Panc1 (cell line): ENCODE results near the gene PTPN11.

ENCODE experiments used
- CTCF ChIP-seq: fragments of 450-650 bp; IDR thresholded peaks from 2 replicates; pipeline ENCODE4 v1.5.1; 2017; ENCODE audit warnings: mild to moderate bottlenecking
- POLR2AphosphoS5 ChIP-seq: IDR thresholded peaks from 2 replicates; pipeline ENCODE4 v1.6.1; 2012; ENCODE audit warnings: mild to moderate bottlenecking, low read depth, low read length, moderate library complexity
- REST ChIP-seq, 2 experiments: IDR thresholded peaks; 2 replicates each; pipeline ENCODE4 v1.6.1; 2011 to 2012; ENCODE audit warnings: low read depth in 2 of 2, control low read depth in 1 of 2, low read length in 1 of 2, mild to moderate bottlenecking in 1 of 2, moderate library complexity in 1 of 2; ENCODE audit not compliant: insufficient read depth in 1 of 2
- SIN3A ChIP-seq: IDR thresholded peaks from 2 replicates; pipeline ENCODE4 v1.6.1; 2012; ENCODE audit warnings: low read depth, mild to moderate bottlenecking, low read length, moderate library complexity, borderline replicate concordance; ENCODE audit not compliant: insufficient read depth
- TCF7L2 ChIP-seq: IDR thresholded peaks from 2 replicates; pipeline ENCODE4 v1.6.1; 2011; ENCODE audit warnings: mild to moderate bottlenecking, low read depth, low read length, inconsistent platforms

- TF ChIP-seq POLR2AphosphoS5 (no peak), REST (IDR thresholded peaks at IDR 0.05; ENCODE audit: insufficient read depth in 1 of 2, low read depth in 2 of 2, low read length in 1 of 2) (no peak), CTCF (no peak), SIN3A (no peak), TCF7L2 (no peak)
These were observed 60.7 kb downstream of the PTPN11 start for GRCh38 chr12:112479413-112479812.
